ENCODE data around the gene RBP2. TPM values are rescaled to one million over a fixed set of nuclear protein-coding genes. Genes with fewer than 3 reads are reported as not detected.

Gene RBP2
- total and polyA plus RNA-seq, 2 of the 8 experiments (the other 6 are each of a cell fraction or from before 2014, with no cell fraction given): not detected

DNA sequence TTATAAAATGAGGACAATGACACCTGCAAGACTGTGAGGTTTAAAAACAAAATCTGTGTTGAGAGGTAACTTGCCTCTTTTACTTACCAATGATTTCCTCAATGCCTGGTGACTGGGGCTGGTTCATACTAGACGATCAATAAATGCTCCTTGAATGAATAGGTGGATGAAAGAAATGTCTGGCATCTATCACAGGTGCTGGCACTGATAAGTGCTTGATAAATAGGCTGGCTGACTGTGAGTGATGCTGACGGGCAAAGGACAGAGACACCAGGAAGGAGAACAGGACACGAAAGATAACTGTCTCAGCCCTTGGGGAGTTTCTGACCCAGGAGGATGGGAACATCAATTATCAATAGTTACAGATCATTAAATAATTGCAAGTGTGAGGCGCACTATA lies 31.9 kb downstream of the RBP2 start:
- H3K56ac ChIP-seq (replicated peaks; ENCODE audit: insufficient read length, low read depth, low read length): no peak overlapping the region
- H3K4me3 ChIP-seq (ENCODE audit: extremely low read depth in 1 of 4, insufficient read depth in 2 of 4, low read depth in 3 of 4, low read length in 4 of 4): no peak overlapping the region
- no peak overlapping the region for H2BK15ac ChIP-seq (ENCODE audit: low read length)
- no peak overlapping the region for H3K14ac ChIP-seq (ENCODE audit: insufficient read length)
- ChIA-PET POLR2A (ENCODE audit: partially characterized antibody) (no interaction called here), CTCF (ENCODE audit: partially characterized antibody) (interaction anchor here (2.0 to 2.3 kb wide), 2 partner anchors 11 to 17 kb away, joined by 12 to 15 read pairs; no protein-coding TSS in a partner anchor)
- H2BK120ac ChIP-seq (replicated peaks; ENCODE audit: low read depth, low read length): no peak overlapping the region
- H4K91ac ChIP-seq (replicated peaks; ENCODE audit: insufficient read length, low read length): no peak overlapping the region
- no peak overlapping the region for H3K23ac ChIP-seq (ENCODE audit: insufficient read length)
- no peak overlapping the region for H3K27ac ChIP-seq (ENCODE audit: low read depth, low read length)
- H2AFZ ChIP-seq (ENCODE audit: low read length): no peak overlapping the region
- no peaks in the 10 kb centered on the region for H3K27me3 ChIP-seq (replicated peaks in 1 of 4; ENCODE audit: control insufficient read depth in 3 of 4, extremely low read depth in 1 of 4, insufficient read depth in 3 of 4, low read length in 3 of 4)
- no peak for DNase-seq (ENCODE audit: low read depth in 1 of 2, low spot score in 2 of 2)
- no peaks in the 10 kb centered on the region; the same call in 1 of the 2 replicates for H3K23me2 ChIP-seq (ENCODE audit: low read depth, low read length)
- no peaks in the 10 kb centered on the region for H3K79me2 ChIP-seq (ENCODE audit: control insufficient read depth in 1 of 2, insufficient read depth in 2 of 2, low read length in 2 of 2)
- no peak overlapping the region for H4K5ac ChIP-seq (ENCODE audit: insufficient read length, low read depth, low read length)
- TF ChIP-seq CBX5 (IDR thresholded peaks at IDR 0.05; ENCODE audit: low read depth, low read length): no peak
- no peak overlapping the region for H2AK5ac ChIP-seq (ENCODE audit: low read depth, low read length)
- WGBS, 2 experiments (ENCODE audit: extremely low coverage in 1 of 2, insufficient coverage in 1 of 2, insufficient read length in 1 of 2, insufficient replicate concordance in 2 of 2, low coverage in 1 of 2, low lambda C conversion rate in 2 of 2, missing lambda C conversion rate in 1 of 2): 78% methylated on average over 4 of the region's 4 CpGs; no CpG with 5 or more reads in 1 of the 2 experiments
- no peaks in the 10 kb centered on the region for H3K9me3 ChIP-seq (ENCODE audit: insufficient read depth in 2 of 2, low read depth in 1 of 2, low read length in 1 of 2)
- H2BK12ac ChIP-seq (ENCODE audit: low read depth, low read length): no peak overlapping the region
- no peak overlapping the region for H3K4ac ChIP-seq (replicated peaks; ENCODE audit: insufficient read length, low read depth, low read length)
- H3K4me2 ChIP-seq (ENCODE audit: insufficient read depth in 1 of 2, low read depth in 2 of 2, low read length in 2 of 2): no peak overlapping the region
- H3K9ac ChIP-seq (replicated peaks in 1 of 4; ENCODE audit: extremely low read depth in 1 of 4, low read depth in 3 of 4, low read length in 3 of 4): no peak overlapping the region
- H3K36me3 ChIP-seq (ENCODE audit: control insufficient read depth in 2 of 4, insufficient read depth in 4 of 4, low read length in 3 of 4): no peaks in the 10 kb centered on the region
- no peak overlapping the region for H2BK5ac ChIP-seq (ENCODE audit: low read depth, low read length)
- H3K4me1 ChIP-seq (replicated peaks in 1 of 4; ENCODE audit: control insufficient read depth in 3 of 4, insufficient read depth in 4 of 4, low read length in 3 of 4): no peaks in the 10 kb centered on the region
- no peaks in the 10 kb centered on the region for H4K20me1 ChIP-seq (replicated peaks in 1 of 2; ENCODE audit: control insufficient read depth in 1 of 2, insufficient read depth in 2 of 2, low read length in 2 of 2)
- no peaks in the 10 kb centered on the region for H3K79me1 ChIP-seq (ENCODE audit: low read depth, low read length)
- FAIRE-seq: no peak
- no peak overlapping the region for H3K18ac ChIP-seq (ENCODE audit: extremely low read depth, low read length)
- H4K8ac ChIP-seq (ENCODE audit: extremely low read depth, insufficient read depth, low read length): no peak overlapping the region
- no peak overlapping the region for H2BK20ac ChIP-seq (ENCODE audit: low read length)
